DMS114 treated with DMSO at 0.1 percent for 48 hours (cell line): ENCODE measurements around the gene SLC36A1.

Experiments
- DNase-seq: peaks from one replicate; lab custom pipeline; 2025; ENCODE audit not compliant: unreplicated experiment; lab: John Stamatoyannopoulos, UW

Gene SLC36A1

GRCh38 chr5:151451626-151452520 lies 4.5 kb downstream of the SLC36A1 start:
- no peak for DNase-seq

- no peak for DNase-seq
Measured at GRCh38 chr5:151454166-151454565, 6.8 kb downstream of the SLC36A1 start.

DNA sequence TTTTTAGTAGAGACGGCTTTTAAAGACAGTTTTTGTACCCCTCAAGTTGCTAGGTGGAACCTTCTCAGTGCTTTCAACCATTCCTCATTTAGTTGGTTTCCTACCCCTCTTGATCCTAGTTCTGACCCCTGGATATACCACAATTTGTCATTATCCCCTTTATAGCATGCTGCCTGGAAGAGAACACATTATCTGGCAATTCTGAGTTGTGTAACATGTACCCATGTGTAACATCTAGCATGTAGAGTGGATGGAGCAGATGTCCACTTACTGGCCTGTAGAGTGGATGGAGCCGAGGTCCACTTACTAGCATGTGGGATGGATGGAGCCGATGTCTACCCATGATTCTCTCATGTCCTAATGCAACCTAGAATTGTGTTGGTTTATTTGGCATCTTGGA lies 7.5 kb downstream of the SLC36A1 start:
- no peak for DNase-seq

DNA sequence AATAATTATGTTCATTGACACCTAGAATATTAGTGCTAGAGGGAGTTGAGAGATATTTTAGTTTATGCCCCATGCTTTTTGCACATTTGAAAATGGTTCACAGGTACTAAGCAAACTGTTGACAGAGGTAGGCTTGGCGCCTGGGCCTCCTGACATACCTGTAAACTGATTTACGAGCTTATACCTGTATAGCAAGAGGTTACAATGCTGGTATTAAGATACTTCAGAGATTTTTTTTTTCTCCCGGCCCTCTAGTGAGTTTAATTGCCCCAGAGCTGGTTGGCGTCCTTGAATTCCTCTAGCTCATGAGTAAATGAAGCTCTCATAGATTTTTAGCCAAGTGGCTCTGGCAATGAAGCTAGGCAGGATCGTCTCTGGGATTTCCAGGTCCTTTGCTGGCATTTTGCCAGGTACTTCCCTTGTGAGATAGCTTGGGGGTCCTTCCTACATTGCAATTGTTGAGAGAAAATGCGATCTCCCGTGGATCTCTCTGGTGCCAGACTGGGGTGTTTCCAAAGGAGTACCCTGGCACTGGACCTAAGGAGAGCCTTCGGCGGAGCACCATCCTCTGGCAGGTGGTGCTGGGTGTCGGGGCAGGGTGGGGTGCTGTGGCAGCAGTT lies 9.0 kb downstream of the SLC36A1 start:
- no peak for DNase-seq

GRCh38 chr5:151458314-151458713 lies 10.9 kb downstream of the SLC36A1 start:
- no peak for DNase-seq

DNA sequence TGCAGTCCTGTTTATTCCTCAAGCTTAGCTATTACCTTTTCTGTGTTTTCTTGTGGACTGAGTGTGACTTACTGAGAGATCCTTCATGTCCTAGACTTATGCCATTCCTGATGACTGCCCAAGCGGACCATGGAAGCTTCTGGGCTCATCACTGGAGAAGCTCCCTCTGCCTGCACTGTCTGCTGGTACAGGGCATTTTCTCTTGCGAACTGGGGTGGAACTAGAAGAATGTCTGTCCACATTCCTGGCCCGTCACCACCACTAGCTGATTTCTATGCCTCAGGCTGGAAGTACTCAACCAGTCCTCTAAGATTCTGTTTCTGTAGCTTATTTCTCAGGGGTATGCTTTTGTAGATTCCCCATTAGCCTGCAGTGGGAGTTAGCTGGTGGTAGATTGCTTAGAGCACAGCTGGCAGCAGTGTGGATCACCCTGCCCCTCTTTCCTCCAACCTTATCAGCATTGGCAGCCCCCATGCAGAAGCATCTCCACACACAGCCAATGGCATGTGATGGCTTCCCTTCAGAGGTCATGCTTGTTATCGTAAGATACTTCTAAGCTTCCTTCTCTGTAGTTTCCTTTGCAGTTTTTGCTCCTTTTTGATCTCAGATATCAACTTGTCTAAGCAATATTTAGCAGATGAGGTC lies 12.4 kb downstream of the SLC36A1 start:
- no peak for DNase-seq

DNA sequence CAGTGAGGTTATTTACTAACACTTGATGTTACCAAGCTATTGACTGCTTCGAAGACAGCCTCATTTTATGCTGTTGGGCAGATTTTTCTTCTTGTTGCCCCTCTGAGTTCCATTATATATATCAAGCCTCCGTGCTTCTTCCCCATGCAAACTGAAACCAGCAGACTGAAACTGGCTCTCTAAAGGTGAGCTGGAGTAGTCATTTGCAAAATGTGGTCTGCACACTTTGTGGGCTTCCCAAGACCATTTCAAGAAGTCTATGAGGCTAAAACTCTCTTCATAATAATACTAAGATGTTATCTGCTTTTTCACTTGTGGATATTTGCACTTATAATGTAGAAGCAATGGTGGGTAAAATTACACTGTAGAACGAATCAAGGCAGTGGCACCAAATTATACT lies 13.9 kb downstream of the SLC36A1 start:
- no peak for DNase-seq

GRCh38 chr5:151463137-151464029 lies 16.0 kb downstream of the SLC36A1 start:
- no peak for DNase-seq

DNA sequence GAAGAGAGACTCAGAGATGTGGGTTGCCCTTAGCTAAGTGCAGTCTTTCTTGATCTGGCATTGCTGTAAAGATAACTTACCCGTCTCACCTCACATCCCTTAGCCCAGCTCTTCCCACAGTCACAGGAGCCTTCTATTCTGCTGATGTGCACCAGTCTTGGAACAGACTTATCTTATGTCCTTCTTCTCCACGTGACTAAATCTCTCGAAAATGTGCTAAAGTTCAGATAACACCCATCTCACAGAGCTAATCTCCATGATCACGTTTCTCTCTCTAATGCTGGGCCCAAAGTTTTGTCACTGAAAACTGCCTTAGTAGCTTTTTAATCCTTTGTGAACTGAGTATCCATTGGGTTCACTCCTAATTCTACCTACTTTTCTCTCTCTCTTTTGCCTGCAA lies 16.7 kb downstream of the SLC36A1 start:
- no peak for DNase-seq

DNA sequence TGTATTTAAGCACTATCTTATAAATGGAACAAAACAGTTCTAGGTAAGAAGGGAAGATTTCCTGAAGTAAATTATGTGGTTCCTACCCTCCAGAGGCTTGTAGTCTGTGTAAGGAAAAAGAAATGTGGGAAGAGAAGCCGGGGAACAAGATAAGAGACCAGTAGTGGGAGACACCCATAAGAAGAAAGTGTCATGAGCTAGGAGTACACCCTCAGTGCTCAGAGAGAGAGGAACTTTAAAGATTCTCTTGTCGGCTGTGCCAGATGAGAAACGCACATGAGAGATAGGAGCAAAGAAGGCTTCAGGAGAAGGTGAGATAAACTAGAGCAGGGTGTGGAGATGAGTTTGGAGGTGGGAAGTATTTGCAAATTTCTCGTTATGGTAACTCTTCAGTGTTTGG lies 18.1 kb downstream of the SLC36A1 start:
- no peak for DNase-seq

DNA sequence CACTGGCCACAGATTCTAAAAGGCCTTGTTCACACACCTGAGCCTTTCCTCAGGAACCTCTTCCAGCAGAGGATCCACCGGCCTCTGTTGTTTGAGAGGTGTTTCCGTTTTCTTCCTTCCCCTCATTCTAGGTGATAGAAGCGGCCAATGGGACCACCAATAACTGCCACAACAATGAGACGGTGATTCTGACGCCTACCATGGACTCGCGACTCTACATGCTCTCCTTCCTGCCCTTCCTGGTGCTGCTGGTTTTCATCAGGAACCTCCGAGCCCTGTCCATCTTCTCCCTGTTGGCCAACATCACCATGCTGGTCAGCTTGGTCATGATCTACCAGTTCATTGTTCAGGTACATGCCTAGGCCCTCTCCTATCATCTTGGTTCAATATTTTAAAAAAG lies 20.2 kb downstream of the SLC36A1 start:
- DNase-seq: no peak

- no peak for DNase-seq
Measured at GRCh38 chr5:151469386-151469785, 22.0 kb downstream of the SLC36A1 start.

DNA sequence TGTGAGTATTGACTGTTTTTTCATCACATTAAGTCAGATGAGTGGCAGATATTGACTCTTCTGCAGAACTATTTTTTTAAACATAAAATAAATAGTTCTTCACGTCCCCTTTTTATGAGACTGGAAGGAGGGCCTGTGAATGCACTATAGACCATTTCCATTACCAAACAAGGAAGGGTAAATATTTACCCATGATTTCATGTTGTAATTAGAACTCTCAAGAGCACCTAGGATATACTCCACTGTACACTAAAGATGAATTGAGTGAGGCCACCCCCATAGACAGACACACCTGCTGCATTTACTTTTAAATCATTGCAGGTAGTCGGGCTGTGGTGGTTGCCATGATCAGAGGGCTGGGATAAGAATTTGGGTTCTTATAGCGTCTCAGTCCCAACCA lies 22.6 kb downstream of the SLC36A1 start:
- no peak for DNase-seq

DNA sequence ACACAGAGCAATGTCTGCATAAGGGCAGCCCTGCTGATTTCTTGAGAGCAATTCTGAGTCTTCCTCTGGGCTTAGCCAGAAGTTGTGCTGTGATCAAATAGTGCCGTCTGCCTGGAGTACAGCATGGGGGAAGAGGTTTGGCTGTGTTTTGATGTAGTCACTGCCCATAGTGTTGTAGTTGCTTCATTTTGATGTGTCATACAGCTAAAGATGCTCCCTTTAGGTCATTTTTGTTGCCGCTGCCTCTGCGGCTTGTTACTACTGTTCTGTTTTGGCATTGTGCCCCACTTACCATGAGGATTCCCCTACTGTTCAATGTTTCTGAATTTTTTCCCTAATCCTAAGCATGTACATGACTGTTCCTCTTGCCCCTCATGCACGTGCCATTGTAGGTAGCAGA lies 23.0 kb downstream of the SLC36A1 start:
- DNase-seq: no peak

DNA sequence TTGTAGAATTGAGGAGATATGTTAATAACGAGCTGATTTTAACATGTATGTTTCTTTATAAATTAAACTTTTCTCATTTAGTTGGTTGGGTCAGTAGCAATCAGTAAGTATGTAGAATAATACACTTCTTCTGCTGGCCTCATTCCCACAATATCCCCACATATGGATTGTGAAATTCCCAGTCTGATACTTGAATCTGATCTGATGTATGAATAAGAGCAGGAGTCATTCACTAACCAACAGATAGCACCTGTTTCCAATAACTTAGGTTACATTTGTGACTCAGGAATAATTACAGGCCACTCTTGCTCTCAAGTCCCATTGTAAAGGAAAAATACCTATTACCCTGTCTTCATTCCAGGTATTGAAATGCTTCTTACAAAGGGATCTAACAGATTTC lies 23.9 kb downstream of the SLC36A1 start:
- DNase-seq: no peak

DNA sequence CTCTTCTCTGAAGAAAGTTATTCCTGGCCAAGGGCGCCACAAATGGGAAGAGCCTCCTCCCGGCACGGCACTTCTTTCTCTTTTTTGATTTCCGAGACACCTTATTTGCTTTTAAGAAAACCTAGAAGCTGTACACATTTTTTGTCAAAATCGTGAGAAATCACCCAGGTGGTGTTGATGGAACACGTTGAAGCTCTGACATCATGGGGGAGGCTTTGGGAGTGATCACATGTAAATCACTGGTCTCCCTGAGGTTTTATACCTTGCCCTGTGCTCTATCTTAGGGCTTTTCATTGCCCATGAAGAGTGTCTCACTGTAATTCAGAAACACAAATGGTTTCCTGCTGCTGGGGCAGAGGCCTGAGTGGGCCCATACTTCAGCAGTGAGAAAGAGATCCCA lies 27.4 kb downstream of the SLC36A1 start:
- DNase-seq: no peak

GRCh38 chr5:151475388-151475787 lies 28.0 kb downstream of the SLC36A1 start:
- no peak for DNase-seq

GRCh38 chr5:151476016-151476415 lies 28.6 kb downstream of the SLC36A1 start:
- no peak for DNase-seq

DNA sequence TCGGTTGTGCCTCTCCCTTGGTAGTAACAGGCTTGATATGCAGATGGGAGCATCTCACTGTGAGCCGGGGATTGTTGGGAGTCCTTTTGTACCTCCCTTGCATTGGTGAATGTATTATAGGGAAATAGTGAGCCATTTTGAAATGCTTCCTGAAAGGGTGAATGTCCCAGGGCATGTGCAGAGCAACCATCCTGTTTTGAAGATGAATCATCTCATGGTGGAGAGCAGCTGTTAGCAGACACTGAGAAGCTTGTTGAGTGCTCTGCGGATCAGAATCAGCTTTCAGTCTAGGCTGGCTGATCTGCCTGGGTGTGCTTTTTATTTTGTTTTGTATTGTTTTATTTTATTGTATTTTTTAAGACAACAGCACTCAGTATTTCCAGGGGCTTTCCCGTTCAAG lies 29.7 kb downstream of the SLC36A1 start:
- DNase-seq: no peak

GRCh38 chr5:151480384-151481293 lies 33.2 kb downstream of the SLC36A1 start:
- DNase-seq: no peak
